Measurements from ENCODE around the gene PLA2G6. TPM values are rescaled to one million over a fixed set of nuclear protein-coding genes. Genes with fewer than 3 reads are reported as not detected.

PLA2G6 gene
- total RNA-seq, 2 experiments from 2014 or later, result 48.8 to 50.2 TPM

GRCh38 chr22:38136607-38137006 lies 45.0 kb downstream of the PLA2G6 start:
- Histone ChIP-seq H3K27ac (ENCODE audit: low read depth in 1 of 2, low read length in 2 of 2) (no peak overlapping the region), H3K9me3 (ENCODE audit: control insufficient read depth in 1 of 2, insufficient read depth in 1 of 2, low read length in 2 of 2) (no peaks in the 10 kb centered on the region), H3K4me3 (ENCODE audit: low read length) (no peak overlapping the region), H3K27me3 (ENCODE audit: control insufficient read depth in 1 of 2, insufficient read depth in 2 of 2, low read length in 2 of 2) (no peaks in the 10 kb centered on the region), H3K4me1 (ENCODE audit: insufficient read depth, low read length) (no peaks in the 10 kb centered on the region), H3K36me3 (ENCODE audit: insufficient read depth, low read length) (peaks cover 54% of the 10 kb centered on the region)
- TF ChIP-seq, protein P1, sequence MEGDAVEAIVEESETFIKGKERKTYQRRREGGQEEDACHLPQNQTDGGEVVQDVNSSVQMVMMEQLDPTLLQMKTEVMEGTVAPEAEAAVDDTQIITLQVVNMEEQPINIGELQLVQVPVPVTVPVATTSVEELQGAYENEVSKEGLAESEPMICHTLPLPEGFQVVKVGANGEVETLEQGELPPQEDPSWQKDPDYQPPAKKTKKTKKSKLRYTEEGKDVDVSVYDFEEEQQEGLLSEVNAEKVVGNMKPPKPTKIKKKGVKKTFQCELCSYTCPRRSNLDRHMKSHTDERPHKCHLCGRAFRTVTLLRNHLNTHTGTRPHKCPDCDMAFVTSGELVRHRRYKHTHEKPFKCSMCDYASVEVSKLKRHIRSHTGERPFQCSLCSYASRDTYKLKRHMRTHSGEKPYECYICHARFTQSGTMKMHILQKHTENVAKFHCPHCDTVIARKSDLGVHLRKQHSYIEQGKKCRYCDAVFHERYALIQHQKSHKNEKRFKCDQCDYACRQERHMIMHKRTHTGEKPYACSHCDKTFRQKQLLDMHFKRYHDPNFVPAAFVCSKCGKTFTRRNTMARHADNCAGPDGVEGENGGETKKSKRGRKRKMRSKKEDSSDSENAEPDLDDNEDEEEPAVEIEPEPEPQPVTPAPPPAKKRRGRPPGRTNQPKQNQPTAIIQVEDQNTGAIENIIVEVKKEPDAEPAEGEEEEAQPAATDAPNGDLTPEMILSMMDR (IDR thresholded peaks at IDR 0.05), result no peak
- no peaks in the 10 kb centered on the region for H3K9me3 Mint-ChIP-seq
- intact Hi-C loops (cut with DNase I, micrococcal nuclease), result no loop called here
- ATAC-seq (ENCODE audit: poor library complexity), result no peak
- ChIA-PET CTCF (no interaction called here), POLR2A (no interaction called here)
- H3K4me3 Mint-ChIP-seq, result no peak overlapping the region
- H3K27ac Mint-ChIP-seq, result no peak overlapping the region
- peaks cover 60% of the 10 kb centered on the region for H3K36me3 Mint-ChIP-seq (ENCODE audit: low read depth)
- no peaks in the 10 kb centered on the region for H3K4me1 Mint-ChIP-seq (ENCODE audit: low read depth)
- DNase-seq, result no peak
- H3K27me3 Mint-ChIP-seq, result no peaks in the 10 kb centered on the region

- POLR2A ChIA-PET, result no interaction called here
- H3K27me3 ChIP-seq (ENCODE audit: control insufficient read depth in 1 of 2, insufficient read depth in 2 of 2, low read length in 2 of 2), result no peaks in the 10 kb centered on the region
- Mint-ChIP-seq H3K27me3 (no peaks in the 10 kb centered on the region), H3K9me3 (no peaks in the 10 kb centered on the region), H3K27ac (no peak overlapping the region), H3K36me3 (ENCODE audit: low read depth) (peaks cover 58% of the 10 kb centered on the region), H3K4me1 (ENCODE audit: low read depth) (no peaks in the 10 kb centered on the region), H3K4me3 (no peak overlapping the region)
- DNase-seq (no peak), ATAC-seq (ENCODE audit: poor library complexity) (no peak)
- TF ChIP-seq, protein P1 (IDR thresholded peaks at IDR 0.05), result no peak
- H3K9me3 ChIP-seq (ENCODE audit: control insufficient read depth in 1 of 2, insufficient read depth in 1 of 2, low read length in 2 of 2), result no peaks in the 10 kb centered on the region
- peaks cover 47% of the 10 kb centered on the region for H3K36me3 ChIP-seq (ENCODE audit: insufficient read depth, low read length)
- no peak overlapping the region for H3K4me3 ChIP-seq (ENCODE audit: low read length)
- intact Hi-C loops (cut with DNase I, micrococcal nuclease), result no loop called here
- CTCF ChIA-PET, result no interaction called here
- H3K27ac ChIP-seq (ENCODE audit: low read depth in 1 of 2, low read length in 2 of 2), result no peak overlapping the region
- H3K4me1 ChIP-seq (ENCODE audit: insufficient read depth, low read length), result no peaks in the 10 kb centered on the region
Measured at GRCh38 chr22:38135133-38135706, 46.4 kb downstream of the PLA2G6 start.

GRCh38 chr22:38133331-38133730 lies 48.3 kb downstream of the PLA2G6 start:
- no peaks in the 10 kb centered on the region for H3K27me3 Mint-ChIP-seq
- H3K4me3 ChIP-seq (ENCODE audit: low read length), result no peak overlapping the region
- no peaks in the 10 kb centered on the region for H3K9me3 ChIP-seq (ENCODE audit: control insufficient read depth in 1 of 2, insufficient read depth in 1 of 2, low read length in 2 of 2)
- H3K9me3 Mint-ChIP-seq, result no peaks in the 10 kb centered on the region
- no peaks in the 10 kb centered on the region for H3K4me1 ChIP-seq (ENCODE audit: insufficient read depth, low read length)
- no peak for DNase-seq
- TF ChIP-seq, protein P1 (IDR thresholded peaks at IDR 0.05), result no peak
- H3K27ac ChIP-seq (ENCODE audit: low read depth in 1 of 2, low read length in 2 of 2), result no peak overlapping the region
- H3K4me3 Mint-ChIP-seq, result no peak overlapping the region
- POLR2A ChIA-PET, result no interaction called here
- no peaks in the 10 kb centered on the region for H3K27me3 ChIP-seq (ENCODE audit: control insufficient read depth in 1 of 2, insufficient read depth in 2 of 2, low read length in 2 of 2)
- peaks cover 56% of the 10 kb centered on the region for H3K36me3 ChIP-seq (ENCODE audit: insufficient read depth, low read length)
- H3K36me3 Mint-ChIP-seq (ENCODE audit: low read depth), result peaks cover 49% of the 10 kb centered on the region
- H3K4me1 Mint-ChIP-seq (ENCODE audit: low read depth), result no peaks in the 10 kb centered on the region
- no peak for ATAC-seq (ENCODE audit: poor library complexity)
- CTCF ChIA-PET, result no interaction called here
- no peak overlapping the region for H3K27ac Mint-ChIP-seq
- intact Hi-C loops (cut with DNase I, micrococcal nuclease), result no loop called here

Data from CD4-positive, alpha-beta T cell (primary cell).